CD4-positive, alpha-beta T cell treated with Interleukin-2 at 100 ng/mL for 4 hours (primary cell): ENCODE results near the gene ENTR1.

Experiments
- DNase-seq: peaks from one replicate; pipeline ENCODE4 v3.0.0-alpha.2; 2020; ENCODE audit warnings: low spot score

The ENTR1 gene

GRCh38 chr9:136396219-136396515, 14.2 kb downstream of the ENTR1 start:
- no peak for DNase-seq

- no peak for DNase-seq
Measured at GRCh38 chr9:136395345-136396218, 14.8 kb downstream of the ENTR1 start.

GRCh38 chr9:136395020-136395340, 15.4 kb downstream of the ENTR1 start:
- DNase-seq, result no peak

- DNase-seq, result no peak
Measured at GRCh38 chr9:136394312-136395019, 15.9 kb downstream of the ENTR1 start.

- no peak for DNase-seq
Measured at GRCh38 chr9:136393531-136393930, 16.9 kb downstream of the ENTR1 start.

- DNase-seq, result no peak
Measured at GRCh38 chr9:136392538-136393449, 17.6 kb downstream of the ENTR1 start.

GRCh38 chr9:136391737-136392537, 18.5 kb downstream of the ENTR1 start:
- no peak for DNase-seq

- no peak for DNase-seq
Measured at GRCh38 chr9:136389396-136389795, 21.0 kb downstream of the ENTR1 start.

GRCh38 chr9:136387217-136387616, 23.2 kb downstream of the ENTR1 start:
- no peak for DNase-seq

GRCh38 chr9:136386018-136386417, 24.4 kb downstream of the ENTR1 start:
- no peak for DNase-seq

- DNase-seq, result peak; percentile 52
Measured at GRCh38 chr9:136385015-136385414, 25.4 kb downstream of the ENTR1 start.

GRCh38 chr9:136383436-136383835, 27.0 kb downstream of the ENTR1 start:
- DNase-seq, result no peak

GRCh38 chr9:136381966-136382513, 28.4 kb downstream of the ENTR1 start:
- DNase-seq, result no peak

- DNase-seq, result no peak
Measured at GRCh38 chr9:136381311-136381710, 29.1 kb downstream of the ENTR1 start.

- DNase-seq, result no peak
Measured at GRCh38 chr9:136380381-136380780, 30.0 kb downstream of the ENTR1 start.

- no peak for DNase-seq
Measured at GRCh38 chr9:136379891-136380290, 30.5 kb downstream of the ENTR1 start.

GRCh38 chr9:136379401-136379800, 31.0 kb downstream of the ENTR1 start:
- no peak for DNase-seq

- no peak for DNase-seq
Measured at GRCh38 chr9:136379003-136379287, 31.5 kb downstream of the ENTR1 start.

- DNase-seq, result no peak
Measured at GRCh38 chr9:136378170-136379002, 32.0 kb downstream of the ENTR1 start.

- no peak for DNase-seq
Measured at GRCh38 chr9:136377341-136378169, 32.9 kb downstream of the ENTR1 start.
